ENCODE data around the gene CCDC106.

The CCDC106 gene

GRCh38 chr19:55683449-55684261 lies 35.6 kb downstream of the CCDC106 start:
- no peak for DNase-seq (ENCODE audit: low spot score)

- DNase-seq (ENCODE audit: low spot score) = no peak
These were observed 37.1 kb downstream of the CCDC106 start for GRCh38 chr19:55684946-55685681.

- no peak for DNase-seq (ENCODE audit: low spot score)
These were observed 37.8 kb downstream of the CCDC106 start for GRCh38 chr19:55685776-55686175.

- no peak for DNase-seq (ENCODE audit: low spot score)
These were observed 38.5 kb downstream of the CCDC106 start for GRCh38 chr19:55686311-55687050.

GRCh38 chr19:55687281-55688201 lies 39.5 kb downstream of the CCDC106 start:
- DNase-seq (ENCODE audit: low spot score) = no peak

GRCh38 chr19:55688422-55689218 lies 40.6 kb downstream of the CCDC106 start:
- no peak for DNase-seq (ENCODE audit: low spot score)

GRCh38 chr19:55689411-55690108 lies 41.5 kb downstream of the CCDC106 start:
- DNase-seq (ENCODE audit: low spot score) = no peak

GRCh38 chr19:55690109-55690768 lies 42.2 kb downstream of the CCDC106 start:
- DNase-seq (ENCODE audit: low spot score) = no peak

GRCh38 chr19:55690769-55691545 lies 42.9 kb downstream of the CCDC106 start:
- no peak for DNase-seq (ENCODE audit: low spot score)

GRCh38 chr19:55691561-55692481 lies 43.8 kb downstream of the CCDC106 start:
- DNase-seq (ENCODE audit: low spot score) = no peak

- DNase-seq (ENCODE audit: low spot score) = no peak
These were observed 44.7 kb downstream of the CCDC106 start for GRCh38 chr19:55692681-55693081.

- DNase-seq (ENCODE audit: low spot score) = no peak
These were observed 45.4 kb downstream of the CCDC106 start for GRCh38 chr19:55693336-55693974.

GRCh38 chr19:55694241-55694655 lies 46.2 kb downstream of the CCDC106 start:
- no peak for DNase-seq (ENCODE audit: low spot score)

- no peak for DNase-seq (ENCODE audit: low spot score)
These were observed 46.9 kb downstream of the CCDC106 start for GRCh38 chr19:55694656-55695491.

- no peak for DNase-seq (ENCODE audit: low spot score)
These were observed 47.7 kb downstream of the CCDC106 start for GRCh38 chr19:55695511-55696290.

Data from AG08395 (cell line).